PFSK-1 (cell line): ENCODE results near the gene MRPL10.

Experiments
- FOXP2 ChIP-seq: optimal IDR thresholded peaks from 2 replicates; pipeline ENCODE3; 2011; ENCODE audit warnings: borderline replicate concordance, control low read depth, inconsistent platforms; ENCODE audit not compliant: insufficient read depth; ENCODE audit errors: extremely low read length, extremely low read depth
- POLR2AphosphoS5 ChIP-seq: IDR thresholded peaks from 2 replicates; pipeline ENCODE4 v1.6.1; 2012; ENCODE audit warnings: low read depth, mild to moderate bottlenecking, control low read depth, low read length, moderate library complexity
- SIN3A ChIP-seq: IDR thresholded peaks from 2 replicates; pipeline ENCODE4 v1.6.1; 2012; ENCODE audit warnings: mild to moderate bottlenecking, low read length, moderate library complexity, borderline replicate concordance; ENCODE audit not compliant: insufficient read depth
- TAF1 ChIP-seq: IDR thresholded peaks from 2 replicates; pipeline ENCODE4 v1.6.1; 2012; ENCODE audit warnings: low read length, control low read depth, borderline replicate concordance; ENCODE audit not compliant: insufficient read depth
- TF ChIP-seq, protein P1 (sequence below), 2 experiments: IDR thresholded peaks; 2 replicates each; pipeline versions ENCODE4 v1.6.1 to v1.8.0; 2011 to 2012; ENCODE audit warnings: low read depth in 2 of 2, low read length in 2 of 2, control low read depth in 1 of 2, inconsistent platforms in 1 of 2, mild to moderate bottlenecking in 1 of 2, moderate library complexity in 1 of 2; ENCODE audit not compliant: insufficient read depth in 1 of 2

DNA sequence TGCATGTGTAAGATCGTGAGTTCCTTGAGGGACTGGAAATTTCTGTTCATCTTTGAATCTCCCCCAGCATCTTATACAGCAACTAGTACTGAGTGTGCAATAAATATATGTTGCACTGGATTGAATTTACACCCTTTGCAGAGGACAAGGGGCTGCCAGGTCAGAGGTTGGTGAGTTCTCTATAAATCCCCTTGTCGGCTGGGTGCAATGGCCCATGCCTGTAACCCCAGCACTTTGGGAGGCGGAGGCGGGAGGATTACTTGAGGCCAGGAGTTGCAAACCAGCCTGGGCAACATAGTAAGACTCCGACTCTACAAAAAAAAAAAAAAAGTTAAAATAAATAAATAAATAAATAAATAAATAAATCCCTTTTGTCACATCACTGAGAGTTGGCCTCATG lies 29.0 kb upstream of the MRPL10 start:
- TF ChIP-seq POLR2AphosphoS5: no peak
- TF ChIP-seq, protein P1, sequence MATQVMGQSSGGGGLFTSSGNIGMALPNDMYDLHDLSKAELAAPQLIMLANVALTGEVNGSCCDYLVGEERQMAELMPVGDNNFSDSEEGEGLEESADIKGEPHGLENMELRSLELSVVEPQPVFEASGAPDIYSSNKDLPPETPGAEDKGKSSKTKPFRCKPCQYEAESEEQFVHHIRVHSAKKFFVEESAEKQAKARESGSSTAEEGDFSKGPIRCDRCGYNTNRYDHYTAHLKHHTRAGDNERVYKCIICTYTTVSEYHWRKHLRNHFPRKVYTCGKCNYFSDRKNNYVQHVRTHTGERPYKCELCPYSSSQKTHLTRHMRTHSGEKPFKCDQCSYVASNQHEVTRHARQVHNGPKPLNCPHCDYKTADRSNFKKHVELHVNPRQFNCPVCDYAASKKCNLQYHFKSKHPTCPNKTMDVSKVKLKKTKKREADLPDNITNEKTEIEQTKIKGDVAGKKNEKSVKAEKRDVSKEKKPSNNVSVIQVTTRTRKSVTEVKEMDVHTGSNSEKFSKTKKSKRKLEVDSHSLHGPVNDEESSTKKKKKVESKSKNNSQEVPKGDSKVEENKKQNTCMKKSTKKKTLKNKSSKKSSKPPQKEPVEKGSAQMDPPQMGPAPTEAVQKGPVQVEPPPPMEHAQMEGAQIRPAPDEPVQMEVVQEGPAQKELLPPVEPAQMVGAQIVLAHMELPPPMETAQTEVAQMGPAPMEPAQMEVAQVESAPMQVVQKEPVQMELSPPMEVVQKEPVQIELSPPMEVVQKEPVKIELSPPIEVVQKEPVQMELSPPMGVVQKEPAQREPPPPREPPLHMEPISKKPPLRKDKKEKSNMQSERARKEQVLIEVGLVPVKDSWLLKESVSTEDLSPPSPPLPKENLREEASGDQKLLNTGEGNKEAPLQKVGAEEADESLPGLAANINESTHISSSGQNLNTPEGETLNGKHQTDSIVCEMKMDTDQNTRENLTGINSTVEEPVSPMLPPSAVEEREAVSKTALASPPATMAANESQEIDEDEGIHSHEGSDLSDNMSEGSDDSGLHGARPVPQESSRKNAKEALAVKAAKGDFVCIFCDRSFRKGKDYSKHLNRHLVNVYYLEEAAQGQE (IDR thresholded peaks at IDR 0.05; ENCODE audit: insufficient read depth in 1 of 2, low read depth in 2 of 2, low read length in 2 of 2): no peak
- no peak for TF ChIP-seq TAF1
- TF ChIP-seq FOXP2: no peak
- TF ChIP-seq SIN3A: no peak
